ENCODE results near the gene CACNA1C. TPM values are rescaled to one million over a fixed set of nuclear protein-coding genes. Genes with fewer than 3 reads are reported as not detected.

Gene CACNA1C
- total RNA-seq, 1 experiment from 2014 or later, result 1.1 TPM

DNA sequence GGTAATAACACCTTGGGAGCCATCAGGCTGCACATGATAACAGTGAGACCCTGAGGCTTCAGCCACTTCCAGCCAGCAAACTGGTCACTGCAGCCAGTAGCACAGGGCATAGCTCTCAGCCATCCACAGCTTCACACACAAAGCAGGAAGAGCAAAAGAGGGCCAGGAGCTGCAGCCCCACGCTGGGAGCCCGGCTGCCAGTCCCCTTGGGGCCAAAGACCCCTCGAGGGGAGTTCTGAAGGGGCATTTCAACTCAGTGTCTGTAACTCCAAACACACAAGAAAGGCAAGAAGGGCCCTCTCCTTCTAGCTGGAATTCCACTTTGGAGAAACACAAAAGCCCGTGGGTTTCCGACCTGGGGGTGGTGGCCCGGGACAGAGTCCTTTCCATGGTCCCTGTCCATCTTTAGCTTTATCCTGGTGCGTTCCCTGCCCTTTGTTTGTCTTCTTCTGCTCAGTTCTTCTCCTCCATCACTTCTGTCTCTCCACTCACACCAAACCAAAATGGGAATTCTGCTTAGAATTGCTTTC, 590.2 kb downstream of the CACNA1C start:
- no peak overlapping the region for H2BK120ac ChIP-seq (ENCODE audit: low read depth, low read length, poor library complexity, severe bottlenecking)
- no peak overlapping the region for H3K23ac ChIP-seq (ENCODE audit: insufficient read length, low read depth, low read length)
- Mint-ChIP-seq H3K27ac (no peak overlapping the region), H3K27me3 (ENCODE audit: low read depth) (peaks cover 7% of the 10 kb centered on the region), H3K9me3 (no peaks in the 10 kb centered on the region), H3K36me3 (ENCODE audit: insufficient read depth in 1 of 3, low read depth in 3 of 3) (no peaks in the 10 kb centered on the region), H3K4me1 (peaks cover 40 to 41% of the 10 kb centered on the region in 2 experiments), H3K4me3 (no peak overlapping the region)
- H3K79me2 ChIP-seq (ENCODE audit: insufficient read depth, low read length), result no peaks in the 10 kb centered on the region
- no peak overlapping the region for H2BK12ac ChIP-seq (ENCODE audit: insufficient read length, low read depth, low read length)
- no peak for DNase-seq
- no peak overlapping the region for H3K56ac ChIP-seq (ENCODE audit: insufficient read length, low read depth, low read length)
- H3K9ac ChIP-seq (ENCODE audit: extremely low read depth, insufficient read length, low read length), result no peak overlapping the region
- H4K20me1 ChIP-seq (ENCODE audit: control insufficient read depth, insufficient read depth, insufficient read length), result no peaks in the 10 kb centered on the region
- H3K23me2 ChIP-seq (ENCODE audit: insufficient read length, low read depth, low read length, poor library complexity, severe bottlenecking), result no peaks in the 10 kb centered on the region
- H2BK20ac ChIP-seq (ENCODE audit: low read depth, low read length, poor library complexity, severe bottlenecking), result no peak overlapping the region
- H3K4me1 ChIP-seq (ENCODE audit: insufficient read depth, low read length), result peaks cover 5% of the 10 kb centered on the region; the same call in 1 of the 2 replicates
- no CpG with 5 or more reads among the region's 7 CpGs for WGBS (ENCODE audit: extremely low coverage, insufficient read length, low lambda C conversion rate)
- no peak overlapping the region for H3T11ph ChIP-seq (ENCODE audit: low read length)
- no peaks in the 10 kb centered on the region for H3K9me3 ChIP-seq (ENCODE audit: control insufficient read depth, low read depth, low read length)
- H2AFZ ChIP-seq (ENCODE audit: low read length), result no peak overlapping the region
- no peak overlapping the region for H4K5ac ChIP-seq (ENCODE audit: insufficient read length, low read depth, low read length)
- no peak overlapping the region for H3K4ac ChIP-seq (ENCODE audit: low read depth, low read length)
- no peak overlapping the region for H2AK5ac ChIP-seq (ENCODE audit: insufficient read length, low read length)
- H3K79me1 ChIP-seq (ENCODE audit: insufficient read depth, low read depth, low read length, poor library complexity, severe bottlenecking), result no peaks in the 10 kb centered on the region
- no peak overlapping the region for H3K4me2 ChIP-seq (ENCODE audit: insufficient read depth, insufficient read length, low read length)
- H3K27me3 ChIP-seq (ENCODE audit: insufficient read depth, low read length), result no peaks in the 10 kb centered on the region; the same call in 1 of the 2 replicates
- TF ChIP-seq, protein P1, sequence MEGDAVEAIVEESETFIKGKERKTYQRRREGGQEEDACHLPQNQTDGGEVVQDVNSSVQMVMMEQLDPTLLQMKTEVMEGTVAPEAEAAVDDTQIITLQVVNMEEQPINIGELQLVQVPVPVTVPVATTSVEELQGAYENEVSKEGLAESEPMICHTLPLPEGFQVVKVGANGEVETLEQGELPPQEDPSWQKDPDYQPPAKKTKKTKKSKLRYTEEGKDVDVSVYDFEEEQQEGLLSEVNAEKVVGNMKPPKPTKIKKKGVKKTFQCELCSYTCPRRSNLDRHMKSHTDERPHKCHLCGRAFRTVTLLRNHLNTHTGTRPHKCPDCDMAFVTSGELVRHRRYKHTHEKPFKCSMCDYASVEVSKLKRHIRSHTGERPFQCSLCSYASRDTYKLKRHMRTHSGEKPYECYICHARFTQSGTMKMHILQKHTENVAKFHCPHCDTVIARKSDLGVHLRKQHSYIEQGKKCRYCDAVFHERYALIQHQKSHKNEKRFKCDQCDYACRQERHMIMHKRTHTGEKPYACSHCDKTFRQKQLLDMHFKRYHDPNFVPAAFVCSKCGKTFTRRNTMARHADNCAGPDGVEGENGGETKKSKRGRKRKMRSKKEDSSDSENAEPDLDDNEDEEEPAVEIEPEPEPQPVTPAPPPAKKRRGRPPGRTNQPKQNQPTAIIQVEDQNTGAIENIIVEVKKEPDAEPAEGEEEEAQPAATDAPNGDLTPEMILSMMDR (conservative IDR thresholded peaks at IDR 0.05), result no peak
- H4K91ac ChIP-seq (ENCODE audit: insufficient read length, low read depth, low read length), result no peak overlapping the region
- no peak overlapping the region for H3K18ac ChIP-seq (ENCODE audit: insufficient read length, low read depth, low read length)
- H2BK5ac ChIP-seq (ENCODE audit: insufficient read length, low read length), result no peak overlapping the region
- H3K14ac ChIP-seq (ENCODE audit: insufficient read depth, low read length), result no peak overlapping the region
- no peak overlapping the region for H3K27ac ChIP-seq (ENCODE audit: insufficient read length, low read depth, low read length)
- no peak overlapping the region for H2BK15ac ChIP-seq (ENCODE audit: low read depth, low read length)
- no peak overlapping the region for H4K8ac ChIP-seq (replicated peaks; ENCODE audit: insufficient read length, low read depth, low read length)

All from H9 (cell line).